Ureter (tissue), 1 donor: Measurements from ENCODE around the gene SAA1. TPM values are rescaled to one million over a fixed set of nuclear protein-coding genes. Genes with fewer than 3 reads are reported as not detected.
"Not testable (repeated sequence)": the region's sequence is repeated elsewhere in the genome, so short reads cannot be mapped to it uniquely, and the experiment has no call there.

Experiments
- DNase-seq: peaks from one replicate; pipeline ENCODE4 v3.0.0-alpha.2; 2020; ENCODE audit warnings: low spot score
- total RNA-seq: library from RNA; stranded (reverse); gene quantifications from one replicate; pipeline ENCODE4 v1.2.4, GENCODE V29; 2023
- donor health status: DM: yes; HTN: yes; CAD: no.

Gene SAA1
- total RNA-seq, 1 donor from 2014 or later = 5.5 TPM

DNA sequence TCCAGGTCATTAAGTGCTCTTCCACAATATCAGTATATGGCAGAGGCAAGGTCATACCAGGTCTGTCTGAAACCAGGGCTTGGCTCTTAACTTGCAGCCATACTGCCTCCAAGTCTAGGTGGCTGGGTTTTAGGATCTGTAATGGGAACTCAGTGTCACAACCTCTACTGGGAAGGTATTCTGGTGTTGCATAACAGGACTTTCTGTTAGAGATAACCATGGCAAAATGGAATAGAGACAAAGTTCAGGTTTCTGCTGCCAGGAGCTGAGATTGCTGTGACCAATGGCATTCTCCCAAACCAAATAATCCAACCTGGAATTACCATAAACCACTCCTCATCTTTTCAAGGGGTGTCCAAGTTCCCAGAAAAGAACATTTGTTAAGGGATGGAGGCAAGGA, 6.8 kb upstream of the SAA1 start:
- DNase-seq = no peak

- DNase-seq = no peak
Measured at GRCh38 chr11:18261721-18262120, 4.3 kb upstream of the SAA1 start.

DNA sequence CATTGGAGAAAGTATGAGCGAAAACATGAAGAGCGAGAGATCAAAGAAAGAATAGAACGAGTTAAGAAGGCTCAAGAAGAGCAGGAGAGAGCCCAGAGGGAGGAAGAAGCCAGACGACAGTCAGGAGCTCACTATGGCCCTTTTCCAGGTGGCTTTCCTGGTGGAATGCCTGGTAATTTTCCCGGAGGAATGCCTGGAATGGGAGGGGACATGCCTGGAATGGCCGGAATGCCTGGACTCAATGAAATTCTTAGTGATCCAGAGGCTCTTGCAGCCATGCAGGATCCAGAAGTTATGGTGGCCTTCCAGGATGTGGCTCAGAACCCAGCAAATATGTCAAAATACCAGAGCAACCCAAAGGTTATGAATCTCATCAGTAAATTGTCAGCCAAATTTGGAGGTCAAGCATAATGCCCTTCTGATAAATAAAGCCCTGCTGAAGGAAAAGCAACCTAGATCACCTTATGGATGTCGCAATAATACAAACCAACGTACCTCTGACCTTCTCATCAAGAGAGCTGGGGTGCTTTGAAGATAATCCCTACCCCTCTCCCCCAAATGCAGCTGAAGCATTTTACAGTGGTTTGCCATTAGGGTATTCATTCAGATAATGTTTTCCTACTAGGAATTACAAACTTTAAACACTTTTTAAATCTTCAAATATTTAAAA, 3.2 kb upstream of the SAA1 start:
- DNase-seq = not testable (repeated sequence)

- no peak for DNase-seq
Measured at GRCh38 chr11:18264035-18264434, 2.0 kb upstream of the SAA1 start.

- no peak for DNase-seq
Measured at GRCh38 chr11:18264677-18265555, 1.1 kb upstream of the SAA1 start.

- not testable (repeated sequence) for DNase-seq
Measured at GRCh38 chr11:18267335-18268133, 1.5 kb downstream of the SAA1 start.

DNA sequence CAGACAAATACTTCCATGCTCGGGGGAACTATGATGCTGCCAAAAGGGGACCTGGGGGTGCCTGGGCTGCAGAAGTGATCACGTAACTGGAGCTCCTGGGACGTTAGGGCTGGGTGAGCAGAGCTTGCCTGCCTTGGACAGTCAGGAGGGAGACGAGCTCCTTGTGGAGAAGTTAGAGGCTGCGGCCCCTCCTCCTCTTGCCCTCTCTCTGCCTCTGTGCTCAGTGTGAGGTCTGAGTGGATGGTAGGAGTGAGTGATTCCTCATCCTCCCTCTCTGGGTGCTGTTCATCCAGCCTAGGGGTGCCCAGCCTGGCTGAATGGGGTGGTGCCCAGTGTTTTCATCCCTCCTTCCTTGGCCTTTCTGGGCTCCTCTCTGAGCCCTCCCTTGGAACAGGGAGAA, 3.2 kb downstream of the SAA1 start:
- not testable (repeated sequence) for DNase-seq

DNA sequence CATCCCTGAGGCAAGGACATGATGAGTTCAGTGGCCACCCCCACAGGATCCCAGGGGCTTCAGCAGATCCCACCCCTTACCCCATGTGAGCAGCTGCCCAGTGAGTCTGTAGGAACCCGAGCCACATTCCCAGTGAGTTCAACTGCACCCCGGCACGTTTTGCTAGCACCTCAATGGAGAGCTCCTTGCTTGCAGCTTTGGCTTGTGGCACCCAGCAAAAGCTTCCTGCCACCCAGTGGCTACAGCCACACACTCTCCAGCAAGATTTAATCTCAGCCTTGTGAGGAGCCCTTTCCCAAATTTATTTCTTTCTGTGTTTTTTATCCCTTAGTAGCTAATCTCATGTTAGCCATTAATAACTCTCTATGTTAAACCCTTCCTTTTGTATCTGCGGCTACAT, 4.0 kb downstream of the SAA1 start:
- no peak for DNase-seq

GRCh38 chr11:18271206-18271605, 5.1 kb downstream of the SAA1 start:
- DNase-seq = no peak

DNA sequence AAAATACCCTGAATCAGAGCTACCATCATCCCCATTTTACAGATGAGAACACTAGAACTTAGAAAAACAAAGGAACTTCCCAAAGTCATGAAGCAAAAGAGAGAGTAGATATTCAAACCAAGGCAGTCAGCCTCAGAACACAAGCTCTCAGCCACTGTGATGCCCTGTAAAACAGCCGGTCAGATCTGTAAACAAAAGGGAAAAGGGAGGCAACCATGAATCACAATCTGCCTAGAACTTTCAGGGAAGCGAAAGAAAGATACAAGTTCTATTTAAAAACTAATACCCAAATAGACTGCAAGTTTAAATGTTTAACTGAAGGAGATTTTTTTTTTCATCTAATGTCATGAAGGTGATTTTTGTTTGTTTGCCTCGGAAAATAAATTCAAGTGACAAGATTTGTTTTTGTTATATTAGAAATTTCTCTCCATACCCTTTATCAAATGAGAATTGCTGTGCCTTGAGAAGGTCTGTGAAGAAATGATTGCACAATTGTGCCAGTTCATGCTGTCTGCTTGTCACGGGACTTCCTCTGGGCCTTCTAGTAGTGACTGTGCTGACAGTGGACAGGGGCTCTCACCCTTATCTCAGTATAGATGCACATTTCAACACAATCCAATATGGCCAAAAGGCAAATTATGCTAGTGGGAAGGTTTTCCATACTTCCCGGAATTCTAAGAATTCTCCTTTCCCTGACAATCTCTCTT, 11.7 kb downstream of the SAA1 start:
- no peak for DNase-seq

DNA sequence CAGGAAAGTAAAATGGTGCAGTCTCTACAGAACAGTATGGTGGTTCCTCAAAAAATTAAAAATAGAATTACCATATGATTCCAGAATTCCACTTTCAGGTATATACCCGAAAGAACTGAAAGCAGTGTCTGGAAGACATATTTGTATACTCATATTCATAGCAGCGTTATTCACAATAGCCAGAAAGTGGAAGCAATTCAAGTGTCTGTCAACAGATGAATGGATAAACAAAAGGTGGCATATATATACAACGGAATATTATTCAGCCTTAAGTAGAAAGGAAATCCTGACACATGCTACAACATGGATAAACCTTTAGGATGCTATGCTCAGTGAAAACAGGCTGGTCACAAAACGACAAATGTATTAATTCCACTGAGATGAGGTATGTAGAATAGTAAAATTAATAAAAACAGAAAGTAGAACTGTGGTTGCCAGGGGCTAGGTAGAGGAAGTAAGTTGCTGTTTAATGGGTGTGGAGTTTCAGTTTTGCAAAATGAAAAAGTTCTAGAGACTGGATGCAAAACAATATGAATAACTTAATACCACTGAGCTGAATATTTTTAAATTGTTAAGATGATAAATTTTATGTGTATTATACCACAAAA, 14.5 kb downstream of the SAA1 start:
- no peak for DNase-seq

DNA sequence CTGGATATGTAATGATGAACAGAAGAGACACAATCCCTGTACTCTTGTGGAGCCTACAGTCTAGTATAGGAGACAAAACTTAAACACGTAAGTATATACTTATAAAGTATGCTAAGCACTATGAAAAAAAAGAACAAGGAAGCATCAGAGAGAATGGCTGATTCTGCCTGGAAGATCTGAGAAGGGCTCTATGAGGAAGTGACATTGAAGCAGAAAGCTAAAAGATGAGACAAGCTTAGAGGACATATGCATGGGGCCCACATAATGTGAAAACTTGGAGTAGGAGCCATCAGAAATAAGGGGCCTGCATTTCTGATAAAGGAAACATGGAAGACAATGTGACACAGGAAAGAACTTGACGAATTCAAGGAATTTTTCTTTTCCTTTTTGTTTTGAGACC, 16.6 kb downstream of the SAA1 start:
- no peak for DNase-seq

- DNase-seq = no peak
Measured at GRCh38 chr11:18285841-18286240, 19.8 kb downstream of the SAA1 start.

- DNase-seq = no peak
Measured at GRCh38 chr11:18288911-18289310, 22.8 kb downstream of the SAA1 start.

- no peak for DNase-seq
Measured at GRCh38 chr11:18294862-18295261, 28.8 kb downstream of the SAA1 start.

- no peak for DNase-seq
Measured at GRCh38 chr11:18295316-18295715, 29.3 kb downstream of the SAA1 start.

GRCh38 chr11:18299721-18300120, 33.7 kb downstream of the SAA1 start:
- DNase-seq = no peak

- no peak for DNase-seq
Measured at GRCh38 chr11:18304745-18305144, 38.7 kb downstream of the SAA1 start.

- no peak for DNase-seq
Measured at GRCh38 chr11:18307461-18308139, 41.5 kb downstream of the SAA1 start.

DNA sequence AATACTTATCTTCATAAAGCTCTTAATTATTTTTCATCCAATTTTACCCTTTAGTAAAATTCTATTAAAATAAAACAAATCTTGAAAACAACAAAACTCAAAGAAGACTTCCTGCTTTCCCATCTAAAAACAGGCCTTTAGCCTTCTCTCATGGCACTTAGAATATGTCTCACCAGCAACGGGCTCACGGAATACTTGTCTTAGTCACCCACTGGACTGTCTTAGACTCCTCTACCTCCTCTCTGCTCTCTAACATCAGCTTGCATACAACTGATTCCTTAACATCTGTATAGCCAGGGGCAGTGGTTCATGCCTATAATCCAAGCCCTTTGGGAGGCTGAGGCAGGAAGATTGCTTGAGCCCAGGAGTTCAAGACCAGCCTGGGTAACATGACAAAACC, 42.2 kb downstream of the SAA1 start:
- DNase-seq = no peak

- DNase-seq = no peak
Measured at GRCh38 chr11:18309691-18310090, 43.6 kb downstream of the SAA1 start.
